GM21825 (cell line): ENCODE results near the gene MIDN.

Experiments used
- ATAC-seq: cut with Tn5 transposase; IDR thresholded peaks from one replicate; pipeline ENCODE4 v1.9.1; 2021; ENCODE audit warnings: mild to moderate bottlenecking, moderate library complexity; ENCODE audit not compliant: unreplicated experiment

MIDN gene

DNA sequence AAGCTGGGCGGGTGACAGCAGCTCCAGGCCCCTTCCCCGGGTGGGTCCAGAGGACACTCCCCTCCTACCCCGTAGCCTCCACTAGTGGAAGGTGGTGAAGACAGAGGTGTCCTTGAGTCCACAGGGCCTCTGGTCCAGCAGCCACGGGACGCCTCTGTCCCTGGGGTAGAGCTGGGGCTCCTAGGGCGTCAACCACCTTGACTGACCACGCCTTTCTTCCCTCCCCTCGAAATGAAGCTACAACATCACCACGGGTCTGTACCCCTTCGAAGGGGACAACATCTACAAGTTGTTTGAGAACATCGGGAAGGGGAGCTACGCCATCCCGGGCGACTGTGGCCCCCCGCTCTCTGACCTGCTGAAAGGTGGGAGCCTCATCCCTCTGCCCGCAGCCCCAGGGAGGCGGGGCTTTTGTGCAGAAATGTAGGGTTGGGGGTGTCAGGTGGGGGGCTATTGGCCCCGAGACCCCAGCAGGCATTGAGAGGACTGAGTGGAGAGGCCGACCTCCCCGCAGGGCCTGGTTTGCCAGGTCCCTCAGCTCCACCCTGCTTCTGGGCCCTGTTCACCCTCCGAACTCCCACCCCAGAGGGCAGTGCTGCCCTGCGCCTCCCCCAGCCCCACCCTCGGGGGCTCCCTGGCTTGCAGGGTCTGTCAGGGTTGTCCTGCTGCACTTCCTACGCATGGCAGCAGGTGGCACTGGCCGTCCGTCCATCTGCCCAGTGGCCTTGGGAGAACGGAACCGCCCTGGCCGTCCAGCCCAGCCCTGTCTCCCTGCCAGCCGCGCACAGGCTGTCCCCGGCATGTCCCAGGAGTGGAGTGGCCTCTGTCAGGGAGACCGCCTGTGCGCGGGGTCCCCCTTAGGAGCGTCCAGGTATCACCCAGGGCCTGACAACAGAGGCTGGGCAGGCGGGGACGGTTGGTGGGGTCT lies 27.1 kb upstream of the MIDN start:
- ATAC-seq = no peak

- no peak for ATAC-seq
Observed at GRCh38 chr19:1221904-1222255, 26.5 kb upstream of the MIDN start.

DNA sequence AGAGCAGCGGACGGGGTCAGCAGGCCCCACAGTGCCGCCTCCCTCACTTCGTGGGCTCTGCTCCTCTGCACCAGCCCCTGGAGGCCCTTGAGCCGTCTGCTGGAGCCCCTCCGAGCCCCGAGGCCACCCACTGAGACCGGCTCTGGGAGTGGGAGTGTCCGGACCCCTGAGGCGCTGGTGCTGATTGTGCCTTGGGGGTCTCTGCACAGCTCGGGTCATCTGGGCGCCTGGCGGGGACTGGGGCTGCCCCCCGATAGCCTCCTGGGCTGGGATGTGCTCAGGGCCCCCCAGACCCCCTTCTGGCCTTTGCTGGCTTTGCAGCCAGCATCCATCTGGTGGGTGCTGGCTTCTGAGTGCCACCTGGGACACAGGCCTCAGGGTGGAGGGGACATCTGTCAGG lies 26.0 kb upstream of the MIDN start:
- no peak for ATAC-seq

DNA sequence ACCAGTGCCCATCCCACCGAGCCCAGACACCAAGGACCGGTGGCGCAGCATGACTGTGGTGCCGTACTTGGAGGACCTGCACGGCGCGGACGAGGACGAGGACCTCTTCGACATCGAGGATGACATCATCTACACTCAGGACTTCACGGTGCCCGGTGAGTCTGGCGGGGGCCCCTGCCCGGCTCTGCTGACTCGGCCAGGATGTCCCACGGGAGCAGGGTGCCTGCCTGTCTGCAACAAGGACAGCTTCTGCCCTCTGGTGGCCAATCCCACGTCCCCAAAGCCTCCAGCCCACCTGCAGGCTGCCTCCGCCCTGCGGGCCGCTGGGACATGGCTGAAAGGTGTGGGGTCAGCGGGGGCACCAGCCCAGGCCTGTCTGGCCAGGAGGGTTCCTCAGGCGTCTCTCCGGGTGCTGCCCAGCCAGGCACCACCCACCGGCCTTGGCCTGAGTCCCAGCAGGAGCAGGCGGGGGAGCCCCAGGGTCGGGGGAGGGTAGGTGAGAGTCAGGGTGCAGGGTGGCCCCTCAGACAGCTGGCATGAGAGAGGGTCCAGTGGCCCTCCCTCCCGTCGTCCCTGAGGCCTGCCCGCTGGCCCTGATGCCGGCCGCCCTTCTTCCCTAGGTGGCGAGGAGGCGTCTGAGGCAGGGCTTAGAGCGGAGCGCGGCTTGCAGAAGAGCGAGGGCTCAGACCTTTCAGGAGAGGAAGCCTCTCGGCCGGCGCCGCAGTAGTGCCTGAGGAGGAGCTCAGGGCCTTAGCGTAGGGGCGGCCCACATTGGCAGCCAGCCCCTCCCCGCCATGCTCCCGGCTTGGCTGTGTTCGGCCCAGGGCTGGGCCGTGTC lies 25.1 kb upstream of the MIDN start:
- ATAC-seq = no peak

GRCh38 chr19:1224047-1224825 lies 24.1 kb upstream of the MIDN start:
- no peak for ATAC-seq

DNA sequence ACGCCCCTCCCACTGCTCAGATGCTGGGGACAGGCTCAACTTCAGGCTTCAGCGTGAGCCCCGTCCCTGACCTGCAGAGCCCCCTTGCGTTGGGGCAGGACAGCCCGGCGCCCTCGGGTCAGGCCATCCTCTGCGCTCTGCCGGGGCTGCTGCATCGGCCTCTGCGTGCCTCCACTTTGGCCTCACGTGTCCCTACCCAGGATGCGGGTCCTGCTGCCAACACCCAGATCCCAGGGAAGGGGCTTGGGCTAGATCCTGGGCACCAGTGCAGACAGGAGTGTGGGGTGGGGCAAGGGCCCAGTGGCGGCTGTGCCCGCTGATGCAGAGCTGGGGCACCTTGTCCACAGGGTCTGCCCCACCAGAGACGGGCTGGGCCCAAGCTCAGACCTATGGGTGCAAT lies 23.5 kb upstream of the MIDN start:
- ATAC-seq = no peak

DNA sequence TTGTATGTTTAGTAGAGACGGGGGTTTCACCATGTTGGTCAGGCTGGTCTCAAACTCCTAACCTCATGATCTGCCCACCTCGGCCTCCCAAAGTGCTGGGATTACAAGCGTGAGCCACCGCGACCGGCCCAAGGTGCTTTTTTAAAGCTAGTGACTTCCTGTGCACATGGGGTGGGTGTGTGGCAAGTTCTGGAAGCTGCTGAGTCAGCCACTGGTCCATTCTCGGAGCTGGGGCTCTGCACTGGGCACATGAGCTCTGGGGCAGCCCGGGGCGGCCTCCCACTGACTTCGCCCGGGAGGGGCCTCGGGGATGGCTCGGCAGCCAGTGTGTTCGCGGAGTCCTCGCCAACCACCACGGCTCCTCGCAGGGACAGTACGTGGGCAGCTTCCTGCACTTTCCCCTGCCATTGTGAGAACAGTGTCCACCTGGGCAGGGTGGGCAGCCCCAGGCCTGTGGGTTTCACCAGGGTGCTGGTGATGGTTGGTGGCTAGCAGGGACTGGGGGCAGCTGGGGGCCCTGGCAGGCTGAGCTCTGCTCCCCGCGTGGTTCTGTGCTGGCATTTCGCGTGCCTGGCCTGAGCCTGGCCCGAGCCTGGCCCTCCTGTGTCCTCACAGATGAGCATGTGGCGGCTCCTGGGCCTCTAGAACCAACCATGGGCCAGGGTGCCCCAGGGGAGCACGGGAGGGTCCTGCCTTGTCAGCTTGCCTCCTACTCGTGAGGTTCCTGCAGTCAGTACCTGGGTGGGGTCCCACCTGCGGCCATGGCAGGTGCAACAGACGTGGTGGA lies 22.8 kb upstream of the MIDN start:
- no peak for ATAC-seq

DNA sequence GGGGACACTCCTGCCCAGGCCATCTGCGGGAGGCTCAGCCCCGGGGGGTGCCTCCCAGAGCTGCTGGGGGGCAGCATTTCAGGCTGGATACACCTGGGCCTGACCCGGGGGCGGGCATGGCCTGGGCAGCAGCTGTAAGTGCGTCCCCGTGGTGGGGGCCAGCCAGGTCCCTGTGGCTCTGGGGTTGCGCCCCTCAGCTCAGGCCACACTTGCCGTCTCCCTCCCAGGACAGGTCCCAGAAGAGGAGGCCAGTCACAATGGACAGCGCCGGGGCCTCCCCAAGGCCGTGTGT lies 22.2 kb upstream of the MIDN start:
- no peak for ATAC-seq

DNA sequence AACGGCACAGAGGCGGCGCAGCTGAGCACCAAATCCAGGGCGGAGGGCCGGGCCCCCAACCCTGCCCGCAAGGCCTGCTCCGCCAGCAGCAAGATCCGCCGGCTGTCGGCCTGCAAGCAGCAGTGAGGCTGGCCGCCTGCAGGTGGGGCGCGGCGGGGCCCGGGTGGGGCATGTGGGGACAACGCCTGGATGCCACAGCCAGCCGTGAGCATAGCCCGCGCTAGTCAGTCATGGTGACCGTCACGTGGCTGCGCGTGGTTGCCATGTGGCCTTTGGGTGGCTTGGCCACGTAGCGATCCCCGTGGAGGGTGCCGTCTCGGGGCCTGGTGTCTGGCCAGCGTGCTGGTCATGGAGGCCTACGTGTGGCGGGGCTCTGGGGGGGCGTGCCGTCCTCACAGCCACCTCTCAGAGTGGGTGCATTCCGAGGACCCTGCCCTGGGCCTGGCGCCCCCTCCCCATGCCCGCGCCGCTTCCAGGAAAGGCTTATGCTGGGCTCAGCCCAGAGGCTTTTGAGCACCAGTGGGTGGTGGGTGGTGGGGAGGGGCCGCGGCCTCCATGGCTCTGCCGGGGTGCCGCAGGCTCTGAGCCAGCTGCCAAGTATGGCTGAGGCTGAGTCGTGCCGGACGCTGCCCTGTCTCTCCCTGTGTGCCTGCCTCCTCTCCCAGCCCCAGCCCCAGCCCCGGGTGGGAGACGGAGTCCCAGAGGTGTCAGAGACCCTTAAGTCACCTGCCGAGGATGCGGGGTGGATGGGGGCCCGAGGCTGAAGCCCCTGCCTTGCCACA lies 21.7 kb upstream of the MIDN start:
- no peak for ATAC-seq

DNA sequence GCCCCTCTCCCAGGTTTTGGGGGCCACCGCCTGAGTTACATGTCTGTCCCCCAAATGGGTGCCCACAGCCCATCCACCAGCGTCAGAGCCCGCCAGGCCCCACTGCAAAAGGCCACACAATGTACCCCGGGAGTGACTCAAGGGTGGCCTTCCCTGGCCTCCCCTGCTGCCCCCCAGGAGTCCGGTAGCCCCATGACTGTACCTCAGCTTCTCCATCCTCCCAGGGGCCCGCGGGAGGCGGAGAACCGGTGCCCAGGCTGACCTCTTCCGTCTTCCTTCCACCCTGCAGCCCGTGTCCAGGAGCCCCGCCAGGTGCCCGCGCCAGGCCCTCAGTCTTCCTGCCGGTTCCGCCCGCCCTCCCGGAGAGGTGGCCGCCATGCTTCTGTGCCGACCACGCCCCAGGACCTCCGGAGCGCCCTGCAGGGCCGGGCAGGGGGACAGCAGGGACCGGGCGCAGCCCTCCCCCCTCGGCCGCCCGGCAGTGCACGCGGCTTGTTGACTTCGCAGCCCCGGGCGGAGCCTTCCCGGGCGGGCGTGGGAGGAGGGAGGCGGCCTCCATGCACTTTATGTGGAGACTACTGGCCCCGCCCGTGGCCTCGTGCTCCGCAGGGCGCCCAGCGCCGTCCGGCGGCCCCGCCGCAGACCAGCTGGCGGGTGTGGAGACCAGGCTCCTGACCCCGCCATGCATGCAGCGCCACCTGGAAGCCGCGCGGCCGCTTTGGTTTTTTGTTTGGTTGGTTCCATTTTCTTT lies 20.9 kb upstream of the MIDN start:
- no peak for ATAC-seq

DNA sequence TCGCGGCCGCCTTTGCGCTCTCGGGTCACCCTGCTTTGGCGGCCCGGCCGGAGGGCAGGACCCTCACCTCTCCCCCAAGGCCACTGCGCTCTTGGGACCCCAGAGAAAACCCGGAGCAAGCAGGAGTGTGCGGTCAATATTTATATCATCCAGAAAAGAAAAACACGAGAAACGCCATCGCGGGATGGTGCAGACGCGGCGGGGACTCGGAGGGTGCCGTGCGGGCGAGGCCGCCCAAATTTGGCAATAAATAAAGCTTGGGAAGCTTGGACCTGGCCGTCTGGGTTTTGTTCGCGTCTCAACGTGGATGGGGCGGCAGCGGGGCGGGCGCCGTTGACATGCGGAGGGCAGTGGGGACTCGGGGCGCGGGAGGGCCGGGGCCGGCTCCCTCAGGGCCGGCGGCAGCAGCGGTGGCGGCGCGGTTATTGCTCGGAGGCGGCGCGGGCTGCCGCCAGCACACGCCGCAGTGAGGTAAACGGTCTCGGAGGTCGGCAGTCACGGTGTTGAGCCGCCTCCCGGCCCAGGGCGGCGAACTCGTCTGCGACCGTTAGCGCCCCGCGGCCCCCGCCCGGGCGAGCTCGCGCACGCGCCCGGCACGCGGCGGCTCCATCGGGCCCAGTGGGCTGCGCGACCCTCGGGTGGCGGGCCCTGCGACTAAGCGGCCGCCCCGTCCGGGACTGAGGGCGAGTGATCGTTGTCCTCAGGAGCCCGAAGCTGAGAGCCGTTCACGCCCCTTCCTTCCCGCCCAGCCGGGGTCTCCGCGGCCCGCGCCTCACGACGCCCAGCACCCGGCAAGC lies 20.0 kb upstream of the MIDN start:
- no peak for ATAC-seq

DNA sequence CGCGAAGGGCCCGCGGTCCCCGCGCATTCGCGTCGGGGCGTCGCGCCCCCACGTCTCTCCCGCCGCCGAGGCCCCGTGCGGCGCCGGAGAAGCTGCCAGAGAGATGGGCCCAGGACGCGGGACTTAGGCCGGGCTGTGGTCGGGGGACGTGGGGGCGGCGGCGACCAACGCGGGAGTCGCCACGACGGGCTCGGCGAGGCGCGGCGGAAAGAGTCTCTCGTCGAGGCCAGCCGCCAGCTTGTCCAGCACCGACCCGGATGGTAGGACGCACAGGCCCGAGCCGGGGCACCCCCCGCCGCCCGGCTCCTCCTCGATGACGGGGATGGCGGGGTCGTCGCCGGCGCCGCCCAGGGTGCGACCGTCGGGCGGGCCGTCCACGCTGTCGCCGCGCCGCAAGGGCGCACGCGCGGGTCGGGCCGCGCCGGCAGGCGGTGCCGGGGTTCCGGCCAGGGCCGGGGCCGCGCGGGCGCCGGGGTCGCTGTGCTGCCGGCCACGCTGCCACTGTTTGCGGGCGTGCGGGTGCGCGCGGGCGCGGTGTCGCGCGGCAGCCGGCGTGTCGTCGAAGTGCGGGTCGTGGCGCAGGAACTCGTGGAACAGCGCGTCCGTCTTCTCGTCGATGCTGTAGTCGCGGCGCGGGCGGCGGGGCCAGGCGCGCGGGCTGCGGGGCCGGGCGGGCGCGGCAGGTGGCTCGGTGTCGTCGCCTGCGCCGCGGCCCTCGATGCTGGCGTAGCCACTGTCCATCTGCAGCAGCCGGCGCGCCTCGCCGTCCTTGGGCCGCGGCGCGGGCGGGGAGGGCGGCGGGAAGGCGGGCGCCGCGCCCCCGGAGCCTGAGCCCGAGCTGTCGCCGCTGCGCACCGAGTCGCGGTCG lies 19.1 kb upstream of the MIDN start:
- no peak for ATAC-seq

DNA sequence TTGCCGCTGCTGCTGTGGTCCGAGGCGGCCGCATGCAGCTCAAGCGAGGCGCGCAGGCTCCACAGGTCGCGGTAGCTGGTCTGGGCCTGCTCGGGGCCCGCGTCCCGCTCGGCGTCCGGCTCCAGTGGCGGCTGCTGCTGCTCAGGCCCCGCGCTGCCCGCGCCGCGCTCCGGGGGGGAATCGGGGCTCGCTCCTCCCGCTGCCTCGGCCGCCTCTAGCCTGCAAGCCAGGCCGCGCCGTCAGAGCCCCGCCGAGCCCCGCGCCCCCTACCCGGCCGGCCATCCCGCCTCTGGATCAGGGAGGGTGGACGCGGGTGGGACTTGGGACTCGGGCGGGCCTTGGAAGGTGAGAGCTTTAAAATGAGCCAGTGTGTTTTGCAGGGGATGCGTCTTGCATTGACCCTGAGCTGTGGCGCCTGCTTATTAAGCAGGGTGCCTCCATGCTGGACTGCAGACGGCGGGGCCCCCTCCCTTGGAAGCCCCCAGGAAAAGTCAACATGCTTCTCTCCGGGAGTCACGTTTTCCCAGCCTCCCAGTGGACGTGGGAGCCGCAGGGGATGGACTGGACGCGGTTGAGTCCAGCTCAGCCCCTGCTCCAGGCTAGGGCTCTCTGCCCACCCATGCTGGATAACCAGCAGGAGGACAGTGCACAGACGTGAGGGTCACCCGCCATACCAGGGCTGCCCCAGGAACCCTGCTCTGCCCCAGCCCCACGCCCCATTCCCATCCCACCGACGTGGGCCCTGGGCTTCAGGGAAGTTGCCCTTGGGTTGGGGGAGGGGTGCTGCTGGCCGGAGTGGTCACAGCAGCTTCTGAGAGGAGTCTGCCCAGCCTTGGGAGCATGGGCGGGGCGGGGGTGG lies 18.2 kb upstream of the MIDN start:
- no peak for ATAC-seq

- ATAC-seq = no peak
Observed at GRCh38 chr19:1230783-1231489, 17.4 kb upstream of the MIDN start.

GRCh38 chr19:1231729-1232637 lies 16.4 kb upstream of the MIDN start:
- no peak for ATAC-seq
